Bronchial epithelial cell (primary cell): Measurements from ENCODE around the gene PLXND1. TPM values are rescaled to one million over a fixed set of nuclear protein-coding genes. Genes with fewer than 3 reads are reported as not detected.

ENCODE experiments used
- DNase-seq: peaks from one replicate; pipeline ENCODE4 v3.0.0-alpha.2; 2010; ENCODE audit warnings: low read depth
- FAIRE-seq: peaks from 2 replicates; lab custom pipeline; 2011; peaks lifted over from hg19 to GRCh38; lab: Jason Lieb, UNC
- H3K27me3 ChIP-seq: 2 replicates; pipeline ENCODE4 v1.5.1; 2011; ENCODE audit warnings: low read length; ENCODE audit not compliant: control insufficient read depth, insufficient read depth
- H3K36me3 ChIP-seq: 2 replicates; pipeline ENCODE4 v1.5.1; 2011; ENCODE audit warnings: low read length; ENCODE audit not compliant: control insufficient read depth, insufficient read depth
- H3K4me3 ChIP-seq: 2 replicates; pipeline ENCODE4 v1.5.1; 2011; ENCODE audit warnings: mild to moderate bottlenecking, low read depth, low read length, control low read depth
- CTCF ChIP-seq: IDR thresholded peaks from 2 replicates; pipeline ENCODE4 v1.5.1; 2011; ENCODE audit warnings: mild to moderate bottlenecking, moderate library complexity, low read length, control low read depth, inconsistent platforms; ENCODE audit not compliant: insufficient read depth, severe bottlenecking
- total RNA-seq: library from RNA; depleted of rRNA; stranded (reverse); fragments of >200 nt; gene quantifications from 2 replicates; pipeline ENCODE4 v1.2.1, GENCODE V29; 2014

Gene PLXND1
- total RNA-seq, 1 donor from 2014 or later: 2.4 TPM

DNA sequence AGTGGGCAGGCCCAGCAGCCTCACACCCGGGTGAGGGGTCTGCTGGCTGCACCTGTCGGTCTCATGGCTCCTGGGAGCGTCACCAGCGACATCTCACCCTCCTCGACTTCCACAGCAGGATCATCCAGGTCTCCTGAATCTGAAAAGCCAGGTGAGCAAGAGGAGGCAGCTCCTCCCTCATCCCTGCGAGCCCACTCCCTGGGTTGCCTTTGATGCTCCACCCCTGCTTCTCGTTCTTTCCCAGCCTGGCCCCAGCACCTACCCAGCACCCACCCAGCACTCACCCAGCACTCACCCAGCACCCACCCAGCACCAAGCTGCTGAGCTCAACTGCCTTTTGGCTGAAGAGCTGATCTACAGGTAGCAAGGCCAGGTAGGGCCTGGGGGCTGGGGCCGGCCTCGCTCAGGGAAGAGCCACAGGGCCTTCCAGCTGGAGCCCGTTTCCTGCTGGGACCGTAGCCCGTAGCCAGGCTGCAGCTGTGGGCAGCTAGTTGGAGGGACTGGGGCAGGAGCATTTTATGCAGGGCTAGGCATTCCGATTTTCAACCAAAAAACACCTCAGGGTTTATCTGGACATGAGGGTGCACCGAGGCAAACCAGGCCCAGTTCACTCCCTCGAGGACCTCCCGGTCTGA is 63.2 kb downstream of the PLXND1 start, which contains the start of gene H1-8:
TSS of gene H1-8 (plus strand) at position 20 of the 635 bp plus-strand sequence. CDS start at position 64, 44 bp downstream.
- no peak for TF ChIP-seq CTCF
- peaks cover 3% of the 10 kb centered on the region for H3K27me3 ChIP-seq
- H3K4me3 ChIP-seq: no peak within 1 kb of the TSS
- H3K36me3 ChIP-seq: no peaks in the 10 kb centered on the region
- DNase-seq: no peak
- FAIRE-seq: no peak

GRCh38 chr3:129542747-129543146 is 63.7 kb downstream of the PLXND1 start:
- Histone ChIP-seq H3K36me3 (no peaks in the 10 kb centered on the region), H3K27me3 (peaks cover 3% of the 10 kb centered on the region), H3K4me3 (no peak overlapping the region)
- no peak for DNase-seq
- TF ChIP-seq CTCF: no peak
- no peak for FAIRE-seq

DNA sequence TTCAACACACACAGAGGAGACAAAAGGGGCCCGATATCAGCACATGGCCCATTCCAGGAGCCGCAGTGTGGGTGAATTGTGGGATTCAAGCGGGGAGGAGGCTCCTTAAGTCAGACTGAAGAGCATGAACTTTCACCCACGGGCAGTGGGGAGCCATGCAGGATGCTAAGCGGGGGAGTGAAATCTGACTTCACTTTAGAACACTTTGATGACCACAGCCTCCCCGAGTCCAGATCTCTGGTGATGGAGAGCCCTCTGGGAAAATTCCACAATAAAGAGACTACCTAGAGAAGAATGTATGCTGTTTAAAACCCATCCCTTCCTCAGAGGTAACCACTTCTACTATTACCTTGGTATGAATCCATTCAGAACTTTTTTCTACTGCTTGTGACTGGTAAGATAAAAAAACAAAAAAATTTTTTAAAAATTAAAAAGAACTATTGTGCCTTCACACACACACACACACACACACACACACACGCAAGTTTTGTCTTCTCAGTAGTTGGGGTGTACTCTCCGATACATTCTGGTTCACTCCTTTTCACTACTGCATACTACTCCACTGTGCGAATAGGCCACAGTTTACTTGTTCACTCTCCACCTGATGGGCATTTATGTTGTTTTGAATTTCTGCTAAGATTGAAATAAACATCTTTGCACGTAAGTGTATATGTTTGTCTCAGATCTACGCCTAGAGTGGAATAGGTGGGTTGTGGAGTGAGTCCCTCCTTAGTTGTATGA is 65.5 kb downstream of the PLXND1 start:
- H3K27me3 ChIP-seq: peaks cover 3% of the 10 kb centered on the region
- H3K36me3 ChIP-seq: no peaks in the 10 kb centered on the region
- H3K4me3 ChIP-seq: no peak overlapping the region
- no peak for DNase-seq
- no peak for TF ChIP-seq CTCF
- FAIRE-seq: no peak

GRCh38 chr3:129539206-129539605 is 67.3 kb downstream of the PLXND1 start:
- H3K4me3 ChIP-seq: no peak overlapping the region
- FAIRE-seq: no peak
- no peak for TF ChIP-seq CTCF
- H3K36me3 ChIP-seq: no peaks in the 10 kb centered on the region
- H3K27me3 ChIP-seq: peaks cover 3% of the 10 kb centered on the region
- DNase-seq: no peak

DNA sequence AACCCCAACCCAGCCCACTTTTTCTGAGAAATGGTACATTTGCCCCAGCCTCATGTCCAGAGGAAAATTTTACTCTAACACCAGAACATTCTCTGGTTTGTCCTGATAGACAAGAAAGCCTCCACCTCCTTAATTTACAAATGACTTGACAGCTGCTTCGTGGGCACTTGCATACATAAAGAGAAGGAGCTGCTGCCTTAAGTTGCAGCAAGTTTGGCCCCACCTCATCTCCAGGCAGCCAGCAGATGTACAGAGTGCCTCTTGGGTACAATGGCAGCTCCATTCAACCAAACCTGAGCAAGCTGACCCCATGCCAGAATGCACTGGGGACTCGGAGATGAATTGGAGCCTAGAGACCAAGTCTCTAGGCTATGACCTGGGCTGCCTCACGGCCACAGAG is 69.7 kb downstream of the PLXND1 start:
- no peak for FAIRE-seq

More for the DNA sequence above, 69.7 kb downstream of the PLXND1 start:
- no peaks in the 10 kb centered on the region for H3K27me3 ChIP-seq
- H3K4me3 ChIP-seq: no peak overlapping the region
- no peaks in the 10 kb centered on the region for H3K36me3 ChIP-seq
- no peak for TF ChIP-seq CTCF
- DNase-seq: no peak
